Hematopoietic multipotent progenitor cell treated with erythropoietin and hydrocortisone succinate and interleukin-3 and kit ligand, for 17 days (in vitro differentiated cells): Measurements from ENCODE around the gene METRN.
"Not testable (repeated sequence)": the region's sequence is repeated elsewhere in the genome, so short reads cannot be mapped to it uniquely, and the experiment has no call there.

Experiments
- DNase-seq: peaks from one replicate; pipeline ENCODE4 v3.0.0-alpha.2; 2015; ENCODE audit warnings: low spot score

The METRN gene

GRCh38 chr16:709566-710499, 5.1 kb upstream of the METRN start:
- DNase-seq: no peak

GRCh38 chr16:710500-711075, 4.3 kb upstream of the METRN start:
- no peak for DNase-seq

- no peak for DNase-seq
Observed at GRCh38 chr16:711084-711483, 3.8 kb upstream of the METRN start.

- peak; percentile 71 for DNase-seq
Observed at GRCh38 chr16:711548-712320, 3.2 kb upstream of the METRN start.

GRCh38 chr16:712740-713250, 2.1 kb upstream of the METRN start:
- DNase-seq: not testable (repeated sequence)

- no peak for DNase-seq
Observed at GRCh38 chr16:714079-714478, 839 bp upstream of the METRN start.

- no peak for DNase-seq
Observed at GRCh38 chr16:715477-716199, 720 bp downstream of the METRN start.

- DNase-seq: no peak
Observed at GRCh38 chr16:716200-716568, 1.3 kb downstream of the METRN start.

- DNase-seq: no peak
Observed at GRCh38 chr16:716768-717325, 1.9 kb downstream of the METRN start.

GRCh38 chr16:717450-718245, 2.7 kb downstream of the METRN start:
- DNase-seq: no peak

GRCh38 chr16:718389-718788, 3.5 kb downstream of the METRN start:
- DNase-seq: no peak

- no peak for DNase-seq
Observed at GRCh38 chr16:718922-719321, 4.0 kb downstream of the METRN start.

- no peak for DNase-seq
Observed at GRCh38 chr16:719815-720446, 5.0 kb downstream of the METRN start.

- no peak for DNase-seq
Observed at GRCh38 chr16:720447-720989, 5.6 kb downstream of the METRN start.

GRCh38 chr16:720990-721764, 6.3 kb downstream of the METRN start, which contains the start of gene ANTKMT:
ANTKMT (plus strand) TSS chr16:721146; CDS start chr16:721275, 129 bp downstream.
- DNase-seq: peak; percentile 71

GRCh38 chr16:721765-722540, 7.0 kb downstream of the METRN start:
- DNase-seq: no peak

- DNase-seq: no peak
Observed at GRCh38 chr16:722835-723633, 8.1 kb downstream of the METRN start.
